Activated naive CD4-positive, alpha-beta T cell treated with anti-CD3 and anti-CD28 coated beads, Interleukin-2, amount 10 ng/mL, durations not matched to agents 7 days and 5 days (primary cell): ENCODE results near the gene SLAIN2.
A peak's percentile ranks its signal among the peaks of the same experiment; 100 is the strongest.

Experiments used
- CTCF ChIA-PET: fragments of 350-600 bp; sonication (Branson Sonifier 250); formaldehyde crosslinking; loops from one replicate; lab custom pipeline; 2021; ENCODE audit warnings: antibody characterized with exemption; lab: Charles Lee
- DNase-seq: peaks from one replicate; pipeline ENCODE4 v3.0.0-alpha.2; 2020
- H3K27ac Mint-ChIP-seq: one replicate; pipeline ENCODE4 v1.8.0; 2021; ENCODE audit warnings: mild to moderate bottlenecking, moderate library complexity, mixed read lengths
- H3K27me3 Mint-ChIP-seq: one replicate; pipeline ENCODE4 v1.8.0; 2021; ENCODE audit warnings: mild to moderate bottlenecking, mixed read lengths
- H3K36me3 Mint-ChIP-seq: one replicate; pipeline ENCODE4 v1.8.0; 2021; ENCODE audit warnings: mixed read lengths
- H3K4me1 Mint-ChIP-seq: one replicate; pipeline ENCODE4 v1.8.0; 2021; ENCODE audit warnings: mixed read lengths
- H3K4me3 Mint-ChIP-seq: one replicate; pipeline ENCODE4 v1.8.0; 2021; ENCODE audit warnings: mild to moderate bottlenecking, moderate library complexity, mixed read lengths
- H3K9me3 Mint-ChIP-seq: one replicate; pipeline ENCODE4 v1.8.0; 2021; ENCODE audit warnings: mixed read lengths

SLAIN2 gene

GRCh38 chr4:48322063-48322462 lies 19.3 kb upstream of the SLAIN2 start:
- Mint-ChIP-seq H3K27ac (no peak overlapping the region), H3K4me1 (no peaks in the 10 kb centered on the region), H3K4me3 (no peak overlapping the region), H3K36me3 (no peaks in the 10 kb centered on the region), H3K27me3 (peaks cover 12% of the 10 kb centered on the region), H3K9me3 (no peaks in the 10 kb centered on the region)
- DNase-seq, result no peak
- CTCF ChIA-PET, result no interaction called here

GRCh38 chr4:48324281-48324680 lies 17.0 kb upstream of the SLAIN2 start:
- Mint-ChIP-seq H3K9me3 (no peaks in the 10 kb centered on the region), H3K27me3 (peaks cover 25% of the 10 kb centered on the region), H3K36me3 (no peaks in the 10 kb centered on the region), H3K27ac (no peak overlapping the region), H3K4me1 (no peaks in the 10 kb centered on the region), H3K4me3 (no peak overlapping the region)
- CTCF ChIA-PET, result no interaction called here
- no peak for DNase-seq

DNA sequence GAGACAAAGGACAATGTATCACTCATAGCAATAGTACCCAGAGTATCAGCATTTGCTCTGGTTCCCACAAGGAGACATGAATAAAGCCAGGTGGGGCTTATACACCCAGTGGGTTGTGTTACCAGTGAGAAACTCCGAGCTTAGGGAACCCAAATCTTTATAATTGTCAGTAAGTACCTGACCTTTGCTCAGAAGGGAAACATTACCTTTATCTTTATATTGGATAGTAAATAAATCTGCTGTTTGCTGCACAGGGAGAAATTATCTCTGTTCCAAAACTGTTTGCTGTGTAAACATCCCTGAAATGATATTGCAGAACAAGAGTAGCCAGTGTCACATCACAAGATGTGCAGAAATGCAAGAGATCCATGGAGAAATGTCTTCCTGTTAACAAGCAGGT lies 12.1 kb upstream of the SLAIN2 start:
- H3K36me3 Mint-ChIP-seq, result no peaks in the 10 kb centered on the region
- H3K4me1 Mint-ChIP-seq, result no peaks in the 10 kb centered on the region
- peaks cover 24% of the 10 kb centered on the region for H3K27me3 Mint-ChIP-seq
- DNase-seq, result no peak
- no peak overlapping the region for H3K27ac Mint-ChIP-seq
- no peak overlapping the region for H3K4me3 Mint-ChIP-seq
- H3K9me3 Mint-ChIP-seq, result no peaks in the 10 kb centered on the region
- CTCF ChIA-PET, result no interaction called here

GRCh38 chr4:48329976-48330375 lies 11.4 kb upstream of the SLAIN2 start:
- no peak overlapping the region for H3K27ac Mint-ChIP-seq
- no peak overlapping the region for H3K4me3 Mint-ChIP-seq
- no peak for DNase-seq
- CTCF ChIA-PET, result no interaction called here
- no peaks in the 10 kb centered on the region for H3K9me3 Mint-ChIP-seq
- H3K36me3 Mint-ChIP-seq, result no peaks in the 10 kb centered on the region
- H3K4me1 Mint-ChIP-seq, result no peaks in the 10 kb centered on the region
- H3K27me3 Mint-ChIP-seq, result peaks cover 24% of the 10 kb centered on the region

- DNase-seq, result no peak
- Mint-ChIP-seq H3K27me3 (peaks cover 25% of the 10 kb centered on the region), H3K36me3 (no peaks in the 10 kb centered on the region), H3K9me3 (no peaks in the 10 kb centered on the region), H3K27ac (no peak overlapping the region), H3K4me3 (no peak overlapping the region), H3K4me1 (no peaks in the 10 kb centered on the region)
- CTCF ChIA-PET, result no interaction called here
These were observed 9.6 kb upstream of the SLAIN2 start for GRCh38 chr4:48331577-48332330.

- no peaks in the 10 kb centered on the region for H3K9me3 Mint-ChIP-seq
- no peak overlapping the region for H3K27ac Mint-ChIP-seq
- H3K27me3 Mint-ChIP-seq, result peaks cover 17% of the 10 kb centered on the region
- H3K36me3 Mint-ChIP-seq, result no peaks in the 10 kb centered on the region
- peaks cover under 1% of the 10 kb centered on the region for H3K4me1 Mint-ChIP-seq
- CTCF ChIA-PET, result no interaction called here
- no peak for DNase-seq
- no peak overlapping the region for H3K4me3 Mint-ChIP-seq
These were observed 8.7 kb upstream of the SLAIN2 start for GRCh38 chr4:48332661-48333060.

GRCh38 chr4:48333587-48333986 lies 7.7 kb upstream of the SLAIN2 start:
- no peak overlapping the region for H3K4me3 Mint-ChIP-seq
- peaks cover 2% of the 10 kb centered on the region for H3K4me1 Mint-ChIP-seq
- CTCF ChIA-PET, result interaction anchor here (0.6 kb wide), 1 partner anchor 43 kb away, joined by 3 read pairs; no protein-coding TSS in a partner anchor
- H3K27me3 Mint-ChIP-seq, result peaks cover 12% of the 10 kb centered on the region
- no peak for DNase-seq
- no peak overlapping the region for H3K27ac Mint-ChIP-seq
- no peaks in the 10 kb centered on the region for H3K36me3 Mint-ChIP-seq
- no peaks in the 10 kb centered on the region for H3K9me3 Mint-ChIP-seq

GRCh38 chr4:48334236-48334635 lies 7.1 kb upstream of the SLAIN2 start:
- H3K36me3 Mint-ChIP-seq, result no peaks in the 10 kb centered on the region
- H3K4me3 Mint-ChIP-seq, result no peak overlapping the region
- H3K4me1 Mint-ChIP-seq, result peaks cover 2% of the 10 kb centered on the region
- H3K9me3 Mint-ChIP-seq, result no peaks in the 10 kb centered on the region
- no peak for DNase-seq
- no peak overlapping the region for H3K27ac Mint-ChIP-seq
- CTCF ChIA-PET, result interaction anchor here (0.6 kb wide), 1 partner anchor 44 kb away, joined by 3 read pairs; no protein-coding TSS in a partner anchor
- peaks cover 8% of the 10 kb centered on the region for H3K27me3 Mint-ChIP-seq

- DNase-seq, result no peak
- H3K27me3 Mint-ChIP-seq, result peaks cover 8% of the 10 kb centered on the region
- CTCF ChIA-PET, result no interaction called here
- no peak overlapping the region for H3K4me3 Mint-ChIP-seq
- peaks cover 10% of the 10 kb centered on the region for H3K4me1 Mint-ChIP-seq
- no peak overlapping the region for H3K27ac Mint-ChIP-seq
- no peaks in the 10 kb centered on the region for H3K9me3 Mint-ChIP-seq
- H3K36me3 Mint-ChIP-seq, result no peaks in the 10 kb centered on the region
These were observed 6.4 kb upstream of the SLAIN2 start for GRCh38 chr4:48334900-48335384.

DNA sequence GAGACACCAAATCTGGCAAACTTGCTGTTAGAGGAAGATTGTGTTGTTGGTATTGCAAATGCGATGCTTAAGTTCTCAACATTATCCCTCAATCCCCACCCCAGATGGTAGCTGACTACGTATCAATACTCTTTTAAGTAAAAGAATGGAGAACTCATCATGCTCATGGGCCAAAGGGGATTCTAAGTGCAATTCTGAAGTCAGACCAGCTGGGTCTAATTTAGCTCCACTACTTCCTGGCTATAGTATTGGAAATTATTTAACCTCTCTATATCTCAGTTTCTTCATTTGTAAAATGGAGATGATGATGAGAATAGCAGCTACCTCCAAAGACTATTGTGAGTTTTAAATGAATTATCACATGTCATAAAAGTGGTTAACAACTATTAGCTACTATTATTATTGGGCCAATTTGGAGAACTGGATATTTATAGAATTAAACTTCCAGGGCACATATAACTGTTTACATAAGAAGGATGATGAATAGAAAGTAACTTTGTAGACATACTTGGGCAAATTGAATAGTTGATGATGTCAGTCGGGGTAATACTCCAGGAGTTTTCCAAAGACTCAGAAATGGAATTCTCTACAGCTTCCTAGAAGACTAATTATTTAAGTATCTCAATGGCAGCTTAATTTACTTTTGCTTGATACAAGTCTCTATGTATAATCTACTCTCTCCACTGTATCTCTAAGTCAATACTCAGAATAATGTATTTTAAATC lies 5.0 kb upstream of the SLAIN2 start:
- no peak overlapping the region for H3K4me3 Mint-ChIP-seq
- CTCF ChIA-PET, result no interaction called here
- H3K9me3 Mint-ChIP-seq, result no peaks in the 10 kb centered on the region
- DNase-seq, result no peak
- H3K27ac Mint-ChIP-seq, result no peak overlapping the region
- H3K27me3 Mint-ChIP-seq, result peaks cover 4% of the 10 kb centered on the region
- peaks cover 16% of the 10 kb centered on the region for H3K4me1 Mint-ChIP-seq
- H3K36me3 Mint-ChIP-seq, result no peaks in the 10 kb centered on the region

DNA sequence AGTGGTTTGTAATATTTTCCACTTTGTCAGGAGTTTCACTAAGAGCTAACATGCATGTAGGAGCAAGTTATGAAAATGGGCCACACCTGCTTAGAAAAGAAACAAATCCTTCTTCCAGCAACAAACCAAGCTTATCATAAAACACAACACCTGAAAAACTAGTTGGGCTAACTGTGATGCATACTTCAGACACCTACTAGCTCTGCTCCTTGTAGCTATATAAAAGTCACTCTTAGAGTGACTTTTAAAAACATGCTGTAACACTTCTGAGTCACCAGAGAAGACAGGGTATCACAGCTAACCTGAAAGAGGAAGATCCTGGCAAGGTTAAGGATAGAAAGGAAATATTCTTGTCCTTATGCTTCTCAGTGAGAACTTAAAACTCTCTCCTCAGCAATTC lies 3.6 kb upstream of the SLAIN2 start:
- Mint-ChIP-seq H3K36me3 (peaks cover 1% of the 10 kb centered on the region), H3K4me3 (no peak overlapping the region), H3K9me3 (no peaks in the 10 kb centered on the region), H3K4me1 (peaks cover 23% of the 10 kb centered on the region), H3K27ac (no peak overlapping the region), H3K27me3 (peaks cover 4% of the 10 kb centered on the region)
- DNase-seq, result no peak
- CTCF ChIA-PET, result no interaction called here

GRCh38 chr4:48339642-48340041 lies 1.7 kb upstream of the SLAIN2 start:
- Mint-ChIP-seq H3K4me1 (peaks cover 40% of the 10 kb centered on the region), H3K36me3 (peaks cover 4% of the 10 kb centered on the region), H3K9me3 (no peaks in the 10 kb centered on the region), H3K27ac (no peak overlapping the region), H3K27me3 (peaks cover 4% of the 10 kb centered on the region), H3K4me3 (peak overlapping the region; percentile 93)
- DNase-seq, result no peak
- CTCF ChIA-PET, result no interaction called here

DNA sequence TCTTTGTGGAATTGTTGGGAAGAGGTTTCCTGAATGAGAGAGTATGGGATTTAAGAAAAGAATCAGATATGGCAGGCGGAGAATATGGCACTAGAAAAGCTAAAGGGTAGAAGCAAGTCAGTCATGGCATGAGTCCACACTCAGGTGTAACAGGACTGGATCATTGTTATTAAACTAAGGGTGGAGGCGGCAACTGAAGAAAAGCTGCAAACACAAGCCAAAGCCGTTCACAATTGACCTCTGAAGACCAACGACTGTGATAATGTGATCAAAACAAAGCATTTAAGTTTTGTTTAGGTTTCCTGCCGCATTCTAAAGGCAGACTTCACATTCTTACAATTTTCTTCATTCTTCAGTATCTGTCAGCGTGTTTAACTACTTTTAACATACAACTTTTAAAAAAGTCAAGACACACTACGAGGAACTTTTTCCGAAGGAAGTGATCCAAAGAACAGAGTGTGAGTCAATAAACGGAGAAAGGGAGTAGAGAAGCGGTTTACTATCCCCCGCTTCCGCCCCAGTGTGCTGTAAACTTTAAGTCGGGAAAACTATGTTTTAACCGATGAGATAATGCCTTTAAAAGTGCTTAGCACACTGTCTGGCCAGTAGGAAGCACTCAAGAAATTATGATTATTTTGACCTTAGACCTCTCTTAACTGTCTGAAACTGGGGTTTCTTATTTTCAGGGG lies 909 bp upstream of the SLAIN2 start:
- Mint-ChIP-seq H3K36me3 (peaks cover 4% of the 10 kb centered on the region), H3K4me3 (peak overlapping the region; percentile 93), H3K27ac (peak overlapping the region; percentile 96), H3K4me1 (peaks cover 47% of the 10 kb centered on the region), H3K27me3 (peaks cover 4% of the 10 kb centered on the region), H3K9me3 (no peaks in the 10 kb centered on the region)
- CTCF ChIA-PET, result no interaction called here
- peak; percentile 29 for DNase-seq
